ENCODE data around the gene LIPC.

Gene LIPC

GRCh38 chr15:58541410-58542087 lies 109.8 kb downstream of the LIPC start:
- FAIRE-seq: no peak

GRCh38 chr15:58543664-58544335 lies 112.0 kb downstream of the LIPC start:
- no peak for FAIRE-seq

- no peak for FAIRE-seq
These were observed 113.0 kb downstream of the LIPC start for GRCh38 chr15:58544756-58545155.

- FAIRE-seq: no peak
These were observed 113.7 kb downstream of the LIPC start for GRCh38 chr15:58545307-58546065.

- FAIRE-seq: no peak
These were observed 114.3 kb downstream of the LIPC start for GRCh38 chr15:58546066-58546591.

- no peak for FAIRE-seq
These were observed 115.1 kb downstream of the LIPC start for GRCh38 chr15:58546635-58547627.

- no peak for FAIRE-seq
These were observed 116.0 kb downstream of the LIPC start for GRCh38 chr15:58547628-58548307.

- FAIRE-seq: no peak
These were observed 116.7 kb downstream of the LIPC start for GRCh38 chr15:58548308-58549012.

- no peak for FAIRE-seq
These were observed 117.4 kb downstream of the LIPC start for GRCh38 chr15:58549013-58549784.

- no peak for FAIRE-seq
These were observed 117.9 kb downstream of the LIPC start for GRCh38 chr15:58549785-58550074.

GRCh38 chr15:58551084-58551763 lies 119.4 kb downstream of the LIPC start:
- no peak for FAIRE-seq

GRCh38 chr15:58551764-58552504 lies 120.1 kb downstream of the LIPC start:
- FAIRE-seq: no peak

- no peak for FAIRE-seq
These were observed 120.9 kb downstream of the LIPC start for GRCh38 chr15:58552505-58553364.

GRCh38 chr15:58553365-58553918 lies 121.7 kb downstream of the LIPC start:
- no peak for FAIRE-seq

- FAIRE-seq: no peak
These were observed 123.0 kb downstream of the LIPC start for GRCh38 chr15:58554758-58555157.

GRCh38 chr15:58555162-58556027 lies 123.6 kb downstream of the LIPC start:
- no peak for FAIRE-seq

GRCh38 chr15:58556028-58556361 lies 124.2 kb downstream of the LIPC start:
- no peak for FAIRE-seq

All from colon (tissue), 2 donors.